GM18951 (cell line): ENCODE data around the gene CPA4.

Source experiments
- POLR2A ChIP-seq: IDR thresholded peaks from 4 replicates; pipeline ENCODE4 v1.6.1; 2011; ENCODE audit warnings: mild to moderate bottlenecking; ENCODE audit not compliant: insufficient read length, insufficient read depth; ENCODE audit errors: extremely low read depth
- in situ Hi-C: fragments of 300-500 bp; cut with MboI; formaldehyde crosslinking; loops from one replicate; pipeline ENCODE4 v1.12.0; 2022; ENCODE audit warnings: low sequenced_read_pairs, mixed read lengths, inconsistent platforms; ENCODE audit not compliant: unreplicated experiment

Gene CPA4

DNA sequence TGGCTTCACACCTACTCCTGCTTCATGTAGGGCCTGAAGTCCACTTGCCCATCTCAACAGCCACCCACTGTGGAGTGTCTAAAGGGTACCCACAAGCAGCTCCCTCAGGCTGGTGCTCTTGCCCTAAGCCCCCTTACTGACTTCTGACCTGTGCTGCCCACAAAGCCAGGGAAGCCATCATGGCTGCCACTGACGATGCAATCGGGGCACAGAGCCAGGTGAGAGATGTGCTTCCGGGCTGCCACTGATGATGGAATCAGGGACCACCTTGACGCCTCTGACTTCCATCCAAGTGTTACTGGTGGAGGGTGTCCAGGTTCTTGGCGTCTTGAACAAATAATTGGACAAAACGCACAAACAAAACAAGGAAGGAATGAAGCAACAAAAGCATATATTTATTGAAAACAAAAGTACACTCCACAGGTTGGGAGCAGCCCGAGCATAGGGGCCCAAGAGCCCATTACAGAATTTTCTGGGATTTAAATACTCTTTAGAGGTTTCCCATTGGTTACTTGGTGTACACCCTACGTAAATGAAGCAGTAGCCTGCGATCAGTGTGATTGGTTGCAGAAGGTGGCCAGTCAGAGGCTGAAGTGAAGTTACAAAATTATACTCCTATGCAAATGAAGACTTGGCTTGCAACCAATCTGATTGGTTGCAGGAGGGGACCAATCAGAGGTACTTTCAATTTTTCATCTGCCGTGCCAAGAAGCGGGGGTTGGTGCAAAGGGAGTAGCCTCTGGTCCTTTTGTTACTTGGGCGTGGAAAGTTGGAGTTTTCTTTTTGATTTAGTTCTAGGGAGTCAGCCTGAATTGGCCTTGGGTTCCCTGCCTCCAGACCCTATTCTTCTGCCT is 21.8 kb upstream of the CPA4 start:
- in situ Hi-C loops, result no loop called here
- no peak for TF ChIP-seq POLR2A

DNA sequence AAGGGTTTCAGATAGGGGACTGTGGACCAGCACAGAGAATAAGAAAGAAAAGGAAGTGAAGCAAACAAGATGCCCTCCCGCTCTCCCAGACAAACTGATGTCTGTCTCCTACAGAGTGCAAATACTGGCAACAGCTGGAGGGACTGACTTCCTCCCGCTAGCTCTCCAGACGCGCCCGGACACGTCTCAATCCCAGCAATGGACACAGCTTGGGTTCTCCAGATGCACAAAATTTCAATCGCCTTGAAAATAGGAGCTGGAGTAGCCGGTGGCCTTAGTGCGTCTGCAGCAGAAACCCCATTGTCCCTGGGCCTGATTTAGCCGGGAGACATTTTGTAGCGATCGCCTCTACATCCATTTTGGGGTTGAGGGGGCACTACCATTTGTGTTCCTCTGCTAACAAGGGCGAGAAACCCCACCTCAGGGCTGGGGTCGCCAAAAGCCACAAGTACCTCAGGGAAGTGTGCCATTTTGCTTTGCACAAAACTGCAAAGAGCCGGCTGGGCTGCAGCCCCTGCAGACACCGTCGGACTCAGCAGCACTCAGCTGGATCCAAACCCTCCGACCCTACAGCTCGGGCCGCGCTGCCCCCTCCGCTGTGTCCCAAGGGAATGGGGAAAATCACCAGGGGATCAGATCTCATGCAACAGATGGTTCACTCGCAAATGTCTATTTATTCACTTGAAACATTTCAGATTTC is 20.4 kb upstream of the CPA4 start:
- in situ Hi-C loops, result no loop called here
- TF ChIP-seq POLR2A, result no peak

DNA sequence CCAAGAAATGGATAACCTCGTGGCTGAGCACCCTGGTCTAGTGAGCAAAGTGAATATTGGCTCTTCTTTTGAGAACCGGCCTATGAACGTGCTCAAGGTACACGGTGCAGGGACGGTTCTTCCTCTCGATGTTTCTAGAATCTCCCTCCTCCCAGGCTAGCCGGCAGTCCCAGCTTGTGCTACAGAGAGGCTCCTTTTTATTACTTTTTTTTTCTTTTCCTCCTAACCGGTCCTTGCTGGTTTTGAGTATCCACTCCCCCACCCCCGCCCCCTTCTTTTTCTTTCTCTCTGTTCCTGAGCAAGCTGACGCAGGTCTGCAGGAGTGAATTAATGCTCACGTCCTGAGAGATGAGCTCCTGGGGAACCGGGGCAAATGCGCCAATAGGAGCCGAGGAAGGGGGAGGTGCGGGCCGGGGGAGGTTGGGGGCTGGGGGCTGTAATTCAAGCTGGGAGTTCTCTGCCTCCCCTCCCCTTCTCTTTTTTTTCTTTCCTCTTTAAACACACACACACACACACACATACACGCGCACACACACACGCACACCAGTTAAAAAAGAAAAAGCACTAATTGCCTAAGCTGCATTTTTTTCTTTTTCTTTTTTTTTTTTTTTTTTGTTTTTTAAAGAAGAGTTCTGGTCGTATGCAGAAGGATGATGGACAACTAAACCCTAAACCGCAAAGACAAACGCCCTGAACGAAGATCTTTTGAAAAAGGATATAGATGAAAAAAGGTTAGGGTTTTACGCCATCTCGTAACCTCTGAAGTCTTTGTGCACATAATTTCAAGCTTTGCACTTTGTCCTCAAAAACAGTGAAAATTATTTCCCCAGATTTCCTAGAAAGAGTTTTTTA is 19.7 kb upstream of the CPA4 start:
- in situ Hi-C loops, result no loop called here

DNA sequence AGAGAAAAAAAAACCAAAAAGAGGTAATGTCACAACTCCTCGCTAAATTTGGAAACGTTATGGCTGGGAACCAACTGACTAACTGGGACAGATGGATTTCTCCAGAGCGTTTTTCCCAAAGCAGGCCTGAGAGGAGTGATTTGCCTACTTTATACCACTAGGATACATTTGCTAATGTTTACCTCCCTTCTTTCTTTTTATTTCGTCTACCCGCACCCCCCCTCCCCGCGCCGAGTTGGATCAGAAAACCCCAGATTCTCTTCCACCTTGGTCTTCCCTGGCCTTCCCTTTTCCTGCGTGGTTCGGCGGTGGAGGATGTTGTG is 19.1 kb upstream of the CPA4 start:
- no peak for TF ChIP-seq POLR2A
- in situ Hi-C loops, result no loop called here

More for the DNA sequence above, 19.7 kb upstream of the CPA4 start:
- TF ChIP-seq POLR2A, result no peak

DNA sequence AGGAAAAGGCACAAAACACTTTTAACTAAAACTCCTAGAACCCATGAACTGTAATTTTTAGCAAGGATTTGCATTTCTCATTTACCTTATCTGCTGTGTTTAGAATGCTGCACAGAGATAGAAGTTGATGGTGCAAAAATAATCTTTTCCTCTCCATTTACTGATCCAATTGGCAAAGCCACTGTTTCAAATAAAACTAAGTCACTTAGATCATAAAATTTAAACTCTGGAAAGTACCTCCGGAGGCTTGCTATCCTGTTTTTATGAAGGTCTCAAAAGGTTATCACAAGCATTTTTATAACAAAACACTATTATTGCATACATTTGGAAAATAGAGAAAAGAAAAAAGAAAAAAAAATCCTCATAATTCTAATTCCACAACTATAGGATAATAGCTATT is 18.7 kb upstream of the CPA4 start:
- TF ChIP-seq POLR2A, result no peak
- in situ Hi-C loops, result no loop called here

DNA sequence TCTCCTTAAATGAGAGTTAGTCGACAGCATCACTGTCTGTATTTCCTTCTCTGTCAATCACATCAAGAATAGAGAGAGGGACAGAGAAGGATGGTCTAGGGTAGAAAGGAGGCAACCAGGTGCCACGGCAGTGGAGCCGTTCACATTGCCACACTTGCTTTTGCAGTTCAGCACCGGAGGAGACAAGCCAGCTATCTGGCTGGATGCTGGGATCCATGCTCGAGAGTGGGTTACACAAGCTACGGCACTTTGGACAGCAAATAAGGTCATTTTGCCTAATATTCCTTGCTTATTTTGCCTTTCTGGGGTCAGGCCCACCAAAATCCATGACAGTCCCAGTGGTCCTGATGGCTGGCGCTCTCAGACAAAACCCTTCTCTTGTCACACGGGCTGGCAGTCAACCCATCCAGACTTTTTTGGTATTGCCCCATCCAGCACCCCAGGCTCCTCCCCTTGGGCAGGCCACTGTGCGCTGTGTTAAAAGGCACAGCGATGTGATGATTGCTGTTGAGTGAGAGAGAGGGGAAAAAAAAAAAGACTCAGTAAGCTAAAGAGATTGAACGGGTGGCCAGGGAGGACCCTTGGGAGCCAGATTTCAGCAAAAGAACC is 17.9 kb upstream of the CPA4 start:
- TF ChIP-seq POLR2A, result no peak
- in situ Hi-C loops, result no loop called here

DNA sequence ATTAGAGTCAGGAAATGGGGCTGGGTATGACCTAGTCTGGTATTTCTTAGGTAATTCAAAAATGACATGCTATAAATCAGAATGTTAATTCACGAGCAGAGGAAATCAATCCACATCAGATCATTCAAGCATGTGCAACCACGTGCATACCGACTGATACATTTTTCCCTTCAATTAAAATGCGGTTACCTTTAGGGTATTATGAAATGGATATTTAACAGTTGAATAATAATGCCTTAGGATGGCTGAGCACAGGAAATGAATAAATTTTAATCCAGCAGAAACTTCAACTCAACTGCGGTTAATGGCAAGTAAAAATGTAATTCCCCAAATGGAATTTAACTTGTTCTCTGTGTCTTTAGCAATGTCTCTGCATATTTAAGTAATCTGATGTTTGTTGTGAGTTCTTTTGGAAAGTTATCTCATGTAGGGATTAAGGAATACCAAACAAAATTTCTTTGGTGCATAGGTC is 17.1 kb upstream of the CPA4 start:
- in situ Hi-C loops, result no loop called here
- no peak for TF ChIP-seq POLR2A

DNA sequence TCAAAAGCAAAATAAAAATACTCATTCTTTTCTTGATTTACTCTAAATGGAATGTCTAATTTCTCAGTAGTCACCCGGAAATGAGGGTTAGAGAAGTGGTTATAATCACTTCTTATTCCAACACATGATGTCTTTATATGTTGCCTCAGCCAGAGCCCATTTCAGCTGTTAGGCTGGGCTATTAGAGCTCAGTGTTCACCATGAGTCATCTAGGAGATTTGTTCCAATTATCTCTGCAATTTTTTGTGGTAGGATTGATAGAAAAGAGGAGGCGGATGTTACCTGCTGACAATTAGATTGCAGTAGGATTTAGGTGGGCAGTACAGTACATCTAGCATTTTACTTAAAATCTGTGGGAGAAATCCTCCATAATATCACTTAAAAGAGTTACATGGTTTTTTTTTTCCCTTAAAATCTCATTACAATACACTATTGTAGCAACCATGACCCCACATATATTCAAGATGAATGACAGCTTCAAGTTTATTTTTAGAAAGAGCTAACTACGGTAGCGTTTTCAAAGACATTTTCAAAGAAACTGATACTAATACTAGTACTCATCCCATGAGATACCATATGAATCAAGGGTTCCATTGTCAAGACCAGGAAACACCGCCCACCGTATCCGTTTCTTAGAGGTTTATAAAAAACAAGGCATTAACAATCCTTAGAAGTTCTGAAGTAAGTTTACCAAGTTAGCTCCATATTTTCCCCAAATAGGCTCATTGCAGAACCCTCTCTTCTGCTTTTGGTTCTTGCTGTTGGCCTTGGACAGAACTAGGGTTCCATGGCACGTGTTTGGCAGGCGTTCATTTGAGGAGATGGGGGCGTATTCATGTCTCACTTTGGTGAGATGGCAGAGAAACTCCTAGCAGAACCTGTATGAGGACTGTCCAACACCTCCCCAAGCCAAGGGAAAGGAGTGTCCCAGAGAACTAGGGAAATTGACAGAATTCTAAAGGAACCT is 15.9 kb upstream of the CPA4 start:
- no peak for TF ChIP-seq POLR2A
- in situ Hi-C loops, result no loop called here

DNA sequence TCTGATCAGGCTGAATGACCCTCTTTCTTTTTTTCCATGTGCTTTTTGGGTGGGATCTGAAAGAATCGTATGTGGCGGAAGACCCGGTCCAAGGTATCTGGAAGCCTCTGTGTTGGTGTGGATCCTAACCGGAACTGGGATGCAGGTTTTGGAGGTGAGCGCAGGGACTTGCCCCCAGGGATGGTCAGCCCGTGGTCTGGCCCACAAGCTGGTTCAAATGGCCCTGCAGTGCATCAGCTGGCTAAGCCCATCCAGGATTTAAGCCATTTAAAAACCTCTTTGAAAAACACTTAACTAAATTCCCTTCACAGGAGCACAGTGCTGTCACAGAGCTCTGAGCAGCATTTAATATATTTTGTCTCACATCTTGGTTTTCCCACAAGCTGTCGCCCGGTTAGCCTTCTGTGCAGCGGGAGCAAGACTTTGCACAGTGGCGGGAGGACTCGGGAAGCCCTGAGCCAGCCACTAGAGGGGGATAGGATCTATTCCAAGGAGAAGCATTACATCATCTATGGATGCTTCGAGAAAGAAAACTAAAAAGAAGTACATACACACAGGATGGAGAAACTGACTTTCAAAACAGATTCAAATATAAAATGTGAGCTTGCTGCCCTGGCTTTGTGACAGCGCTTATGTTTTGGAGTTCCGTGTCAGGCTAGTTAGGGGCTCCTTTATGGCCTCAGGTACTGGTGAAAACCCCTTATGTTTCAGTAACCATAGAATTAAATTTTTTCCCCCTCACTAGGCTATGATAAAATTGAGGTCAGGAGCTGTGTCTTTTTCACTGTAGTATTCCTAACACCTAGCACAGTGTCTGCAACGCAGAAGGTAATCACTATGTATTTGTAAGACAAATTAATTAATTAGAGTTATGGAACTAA is 15.0 kb upstream of the CPA4 start:
- in situ Hi-C loops, result no loop called here
- TF ChIP-seq POLR2A, result no peak

DNA sequence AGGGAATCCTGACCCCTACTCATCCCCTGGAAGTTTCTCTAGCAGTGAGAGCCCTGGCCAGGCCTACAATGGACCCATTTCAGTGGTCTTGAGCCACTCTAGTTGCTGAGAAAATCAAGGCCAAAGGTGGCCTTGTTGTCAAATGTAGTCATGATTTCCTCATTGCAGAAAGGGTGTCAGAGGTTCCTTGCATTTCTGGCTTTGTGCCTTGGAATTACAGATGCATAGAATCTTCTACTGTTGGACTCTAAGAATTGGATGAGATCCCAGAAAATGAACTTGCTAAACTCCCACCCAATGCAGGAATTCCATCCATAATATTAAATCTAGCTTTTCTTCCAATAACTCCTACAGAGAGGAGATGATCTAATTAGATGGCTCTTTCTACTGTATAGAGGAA is 14.1 kb upstream of the CPA4 start:
- in situ Hi-C loops, result no loop called here
- TF ChIP-seq POLR2A, result no peak

DNA sequence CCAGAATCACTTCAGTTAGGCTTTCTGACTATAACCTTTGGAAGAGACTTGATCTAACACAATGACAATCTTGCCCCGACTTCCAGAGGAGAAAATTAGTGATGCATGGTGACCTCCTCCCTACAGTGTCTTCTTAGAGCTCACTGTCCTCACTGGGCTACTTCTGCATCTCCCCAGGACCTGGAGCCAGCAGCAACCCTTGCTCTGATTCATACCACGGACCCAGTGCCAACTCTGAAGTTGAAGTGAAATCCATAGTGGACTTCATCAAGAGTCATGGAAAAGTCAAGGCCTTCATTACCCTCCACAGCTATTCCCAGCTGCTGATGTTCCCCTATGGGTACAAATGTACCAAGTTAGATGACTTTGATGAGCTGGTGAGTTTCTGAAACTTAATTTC is 13.7 kb upstream of the CPA4 start:
- in situ Hi-C loops, result no loop called here
- TF ChIP-seq POLR2A, result no peak
